Esophagus muscularis mucosa (tissue), 4 donors: ENCODE results near the gene NRSN2. TPM values are rescaled to one million over a fixed set of nuclear protein-coding genes. Genes with fewer than 3 reads are reported as not detected.
A peak's percentile ranks its signal among the peaks of the same experiment; 100 is the strongest.
"Not testable (repeated sequence)": the region's sequence is repeated elsewhere in the genome, so short reads cannot be mapped to it uniquely, and the experiment has no call there.

Experiments
- DNase-seq: peaks from one replicate; pipeline ENCODE4 v3.0.0-alpha.2; 2017; ENCODE audit errors: extremely low spot score
- H3K27ac ChIP-seq, 4 donors: fragments of 200-600 bp; sonication (generic); replicated peaks in 1 of 4; 1 replicate in 3 of 4; 2 replicates in 1 of 4; pipeline ENCODE4 v1.5.1; 2016 to 2019; ENCODE audit warnings: mild to moderate bottlenecking in 1 of 4
- H3K27me3 ChIP-seq, 4 donors: fragments of 200-600 bp; sonication (generic); one replicate each; pipeline versions ENCODE4 v1.5.1 to v1.6.0; 2016 to 2019
- H3K36me3 ChIP-seq, 4 donors: fragments of 200-600 bp; sonication (generic); one replicate each; pipeline ENCODE4 v1.5.1; 2016 to 2019
- H3K4me1 ChIP-seq, 4 donors: fragments of 200-600 bp; sonication (generic); one replicate each; pipeline ENCODE4 v1.5.1; 2016 to 2019
- H3K4me3 ChIP-seq, 4 donors: fragments of 200-600 bp; sonication (generic); 1 replicate in 2 of 4; 2 replicates in 2 of 4; pipeline ENCODE4 v1.5.1; 2016 to 2019; ENCODE audit warnings: mild to moderate bottlenecking in 4 of 4, moderate library complexity in 1 of 4
- H3K9me3 ChIP-seq, 4 donors: fragments of 200-600 bp; sonication (generic); 1 replicate in 3 of 4; 2 replicates in 1 of 4; pipeline ENCODE4 v1.5.1; 2016 to 2019
- CTCF ChIP-seq, 3 experiments: fragments of 200-600 bp in 2 of 3; fragments of 450-650 bp in 1 of 3; sonication (generic) in 2 of 3; IDR thresholded peaks; one replicate each; pipeline ENCODE4 v1.5.1; 2017 to 2019; ENCODE audit warnings: antibody characterized with exemption in 3 of 3, mild to moderate bottlenecking in 2 of 3, moderate library complexity in 1 of 3
- EP300 ChIP-seq: sonication (generic); formaldehyde crosslinking; IDR thresholded peaks from one replicate; pipeline ENCODE4 v1.6.1; 2017; ENCODE audit warnings: antibody characterized with exemption
- POLR2A ChIP-seq: fragments of 450-650 bp; IDR thresholded peaks from one replicate; pipeline ENCODE4 v1.6.1; 2017; ENCODE audit warnings: antibody characterized with exemption, moderate library complexity, mild to moderate bottlenecking, low read depth
- POLR2AphosphoS5 ChIP-seq, 2 donors: sonication (generic); formaldehyde crosslinking; IDR thresholded peaks; one replicate each; pipeline ENCODE4 v1.6.1; 2017; ENCODE audit warnings: antibody characterized with exemption in 2 of 2
- WGBS: methylation state at CpG from one replicate; pipeline ENCODE4 v1.1.5; 2018; 5-methylcytosine and 5-hydroxymethylcytosine counted together
- intact Hi-C: fragments of 100-400 bp; cut with DNase I; formaldehyde crosslinking; loops from one replicate; pipeline ENCODE4 v1.15.1; 2023
- total RNA-seq, 4 donors: library from RNA; depleted of rRNA; stranded (reverse); fragments of >200 nt; gene quantifications; one replicate each; pipeline versions ENCODE4 v1.1.0 to v1.2.1, GENCODE V29; 2016

Gene NRSN2
- total RNA-seq, 4 donors from 2014 or later, result 20.8 to 72.8 (median 48.9) TPM

GRCh38 chr20:334578-334977, 12.3 kb upstream of the NRSN2 start:
- intact Hi-C loops, result loop anchor here (5.0 kb wide), 1 partner anchor 127 kb away; no protein-coding TSS in a partner anchor
- 94% methylated on average over 8 of the region's 8 CpGs for WGBS

GRCh38 chr20:336040-336439, 10.9 kb upstream of the NRSN2 start:
- H3K27me3 ChIP-seq, H3K36me3 ChIP-seq, intact Hi-C loops, DNase-seq, H3K4me3 ChIP-seq, H3K27ac ChIP-seq, H3K9me3 ChIP-seq, H3K4me1 ChIP-seq: not testable (repeated sequence)
- WGBS, result 92% methylated on average over 1 of the region's 1 CpG

More at GRCh38 chr20:334578-334977, 12.3 kb upstream of the NRSN2 start:
- Histone ChIP-seq H3K27ac (no peak overlapping the region), H3K27me3 (no peaks in the 10 kb centered on the region), H3K9me3 (no peaks in the 10 kb centered on the region), H3K36me3 (peaks cover 0 to 8% (median 0%) of the 10 kb centered on the region in 4 donors), H3K4me1 (peaks cover 3 to 18% (median 12%) of the 10 kb centered on the region in 4 donors), H3K4me3 (no peak overlapping the region)
- no peak for DNase-seq
- TF ChIP-seq EP300 (no peak), POLR2AphosphoS5 (IDR thresholded peaks at IDR 0.05) (no peak), CTCF (IDR thresholded peaks at IDR 0.05) (no peak), POLR2A (no peak)

- Histone ChIP-seq H3K36me3 (no peaks in the 10 kb centered on the region), H3K9me3 (peaks cover 0 to 6% (median 0%) of the 10 kb centered on the region in 4 donors), H3K27ac (no peak overlapping the region), H3K27me3 (no peaks in the 10 kb centered on the region), H3K4me1 (peaks cover 9 to 18% (median 16%) of the 10 kb centered on the region in 4 donors), H3K4me3 (no peak overlapping the region)
- intact Hi-C loops, result no loop called here
- DNase-seq, result no peak
- TF ChIP-seq EP300 (no peak), CTCF (IDR thresholded peaks at IDR 0.05) (no peak), POLR2AphosphoS5 (IDR thresholded peaks at IDR 0.05) (no peak), POLR2A (no peak)
- 68% methylated on average over 2 of the region's 2 CpGs for WGBS
Observed at GRCh38 chr20:341682-342081, 5.2 kb upstream of the NRSN2 start.

GRCh38 chr20:343107-343506, 3.8 kb upstream of the NRSN2 start:
- Histone ChIP-seq H3K4me1 (peaks cover 9 to 21% (median 17%) of the 10 kb centered on the region in 4 donors), H3K36me3 (no peaks in the 10 kb centered on the region), H3K27ac (no peak overlapping the region), H3K4me3 (no peak overlapping the region), H3K9me3 (peaks cover 0 to 6% (median 0%) of the 10 kb centered on the region in 4 donors), H3K27me3 (no peaks in the 10 kb centered on the region)
- intact Hi-C loops, result no loop called here
- no peak for TF ChIP-seq CTCF (IDR thresholded peaks at IDR 0.05)
- TF ChIP-seq POLR2A, result no peak
- TF ChIP-seq EP300, result no peak
- no peak for TF ChIP-seq POLR2AphosphoS5 (IDR thresholded peaks at IDR 0.05)
- no peak for DNase-seq

- WGBS, result 60% methylated on average over 9 of the region's 9 CpGs
- peaks cover 15 to 34% (median 28%) of the 10 kb centered on the region in 4 donors for H3K4me1 ChIP-seq
- peaks cover 0 to 17% (median 5%) of the 10 kb centered on the region in 4 donors for H3K36me3 ChIP-seq
- TF ChIP-seq EP300 (no peak), POLR2AphosphoS5 (IDR thresholded peaks at IDR 0.05) (no peak), POLR2A (no peak), CTCF (IDR thresholded peaks at IDR 0.05) (no peak)
- H3K27me3 ChIP-seq, result no peaks in the 10 kb centered on the region
- no peak for DNase-seq
- intact Hi-C loops, result no loop called here
- peaks cover 0 to 6% (median 0%) of the 10 kb centered on the region in 4 donors for H3K9me3 ChIP-seq
- H3K27ac ChIP-seq, result peak overlapping the region; percentile 90 to 96 (median 94)
- H3K4me3 ChIP-seq, result peak overlapping the region; percentile 69 to 94 (median 76)
Observed at GRCh38 chr20:346033-346639, 775 bp upstream of the NRSN2 start.
